Measurements from ENCODE around the gene GP1BB. TPM values are rescaled to one million over a fixed set of nuclear protein-coding genes. Genes with fewer than 3 reads are reported as not detected.
A peak's percentile ranks its signal among the peaks of the same experiment; 100 is the strongest.

Gene GP1BB
- total and polyA plus RNA-seq, 2 of the 13 experiments (the other 11 are each of a cell fraction or from before 2014, with no cell fraction given), result not detected

GRCh38 chr22:19679522-19680101 is 43.7 kb upstream of the GP1BB start (continued):
- TF ChIP-seq ZBED4 (CRISPR knock-in tag; IDR thresholded peaks at IDR 0.05; ENCODE audit: borderline replicate concordance) (peak; percentile 95), ZNF446 (CRISPR knock-in tag; IDR thresholded peaks at IDR 0.05) (no peak), SIN3B (IDR thresholded peaks at IDR 0.05; ENCODE audit: low read length) (no peak), ZNF292 (CRISPR knock-in tag; IDR thresholded peaks at IDR 0.05; ENCODE audit: borderline replicate concordance, low read depth) (no peak), DBP (CRISPR knock-in tag; IDR thresholded peaks at IDR 0.05; ENCODE audit: not compliant biosample characterization) (no peak), ATF4 (CRISPR knock-in tag; IDR thresholded peaks at IDR 0.05) (no peak), STAG1 (CRISPR knock-in tag; IDR thresholded peaks at IDR 0.05) (peak; percentile 78), ZBTB49 (CRISPR knock-in tag; IDR thresholded peaks at IDR 0.05; ENCODE audit: borderline replicate concordance) (no peak), ARNTL (CRISPR knock-in tag; IDR thresholded peaks at IDR 0.05) (no peak), HNRNPLL (IDR thresholded peaks at IDR 0.05; ENCODE audit: low read depth, low read length, poor library complexity, severe bottlenecking) (no peak), RAD51 (IDR thresholded peaks at IDR 0.05; ENCODE audit: borderline replicate concordance) (no peak), CERS6 (CRISPR knock-in tag; IDR thresholded peaks at IDR 0.05) (no peak)

All from HepG2 (cell line).